HepG2 (cell line): ENCODE measurements around the gene CLCN2. TPM values are rescaled to one million over a fixed set of nuclear protein-coding genes. Genes with fewer than 3 reads are reported as not detected.

Source experiments
- ASH2L ChIP-seq: fragments of 300-600, 200-600 bp; sonication (generic); IDR thresholded peaks from 2 replicates; pipeline ENCODE4 v1.7.0; 2017; ENCODE audit warnings: low read depth, mild to moderate bottlenecking, moderate library complexity, mixed read lengths, low read length; ENCODE audit not compliant: insufficient read length
- ELF3 ChIP-seq: IDR thresholded peaks from 2 replicates; pipeline ENCODE4 v1.6.1; 2016; ENCODE audit warnings: missing genetic modification reagents, missing compliant biosample characterization
- KDM4B ChIP-seq: sonication (generic); formaldehyde crosslinking; IDR thresholded peaks from 2 replicates; pipeline ENCODE4 v1.4.0; 2020; ENCODE audit warnings: missing genetic modification reagents
- NR2C2 ChIP-seq: sonication (generic); formaldehyde crosslinking; IDR thresholded peaks from 2 replicates; pipeline ENCODE4 v1.4.0; 2020; ENCODE audit warnings: missing genetic modification reagents, mild to moderate bottlenecking, moderate library complexity, borderline replicate concordance
- TEAD3 ChIP-seq: optimal IDR thresholded peaks from 2 replicates; pipeline ENCODE3; 2016; ENCODE audit warnings: borderline replicate concordance
- YEATS4 ChIP-seq: sonication (generic); formaldehyde crosslinking; IDR thresholded peaks from 2 replicates; pipeline ENCODE4 v1.4.0; 2020; ENCODE audit warnings: missing genetic modification reagents, borderline replicate concordance
- ZNF124 ChIP-seq: sonication (generic); formaldehyde crosslinking; IDR thresholded peaks from 2 replicates; pipeline ENCODE4 v1.4.0; 2020; ENCODE audit warnings: missing genetic modification reagents
- ZNF224 ChIP-seq: sonication (generic); formaldehyde crosslinking; IDR thresholded peaks from 2 replicates; pipeline ENCODE4 v1.5.0; 2020; ENCODE audit warnings: mild to moderate bottlenecking, missing genetic modification reagents
- ZNF329 ChIP-seq: sonication (generic); formaldehyde crosslinking; IDR thresholded peaks from 2 replicates; pipeline ENCODE4 v1.9.0; 2021; ENCODE audit warnings: low read depth, mild to moderate bottlenecking, missing genetic modification reagents
- ZNF333 ChIP-seq: sonication (generic); formaldehyde crosslinking; IDR thresholded peaks from 2 replicates; pipeline ENCODE4 v1.4.0; 2020; ENCODE audit warnings: mild to moderate bottlenecking, missing genetic modification reagents, borderline replicate concordance
- polyA plus RNA-seq, 8 experiments: library from polyadenylated mRNA; depleted of rRNA in 3 of 8; stranded (reverse) in 7 of 8; unstranded in 1 of 8; fragments of >200 nt; fragmentation: Illumina TruSeq in 4 of 8; extraction: Trizol in 4 of 8; gene quantifications; 2 replicates each; pipeline versions ENCODE4 v1.2.1 to v1.2.3, GENCODE V29; 2011 to 2016; ENCODE audit warnings: low read depth in 4 of 8, missing spikeins in 1 of 8, mixed read lengths in 1 of 8; ENCODE audit not compliant: insufficient read depth in 1 of 8
- total RNA-seq, 5 experiments: library from RNA; depleted of rRNA; stranded (reverse); fragments of >200 nt; fragmentation: Illumina TruSeq; extraction: Trizol; gene quantifications; 2 replicates each; pipeline ENCODE4 v1.2.3, GENCODE V29; 2016; ENCODE audit warnings: low read depth in 1 of 5
- TF ChIP-seq, protein P1 (sequence below): sonication (generic); formaldehyde crosslinking; conservative IDR thresholded peaks from 2 replicates; pipeline ENCODE4 v1.4.0; 2020; ENCODE audit warnings: missing genetic modification reagents
- TF ChIP-seq, protein P2 (sequence below): sonication (generic); formaldehyde crosslinking; IDR thresholded peaks from 2 replicates; pipeline ENCODE4 v1.4.0; 2020; ENCODE audit warnings: missing genetic modification reagents
- TF ChIP-seq, protein P3 (sequence below): sonication (generic); formaldehyde crosslinking; IDR thresholded peaks from 2 replicates; pipeline ENCODE4 v1.8.1; 2022; ENCODE audit warnings: mild to moderate bottlenecking, missing genetic modification reagents
- TF ChIP-seq, protein P4 (sequence below): sonication (generic); formaldehyde crosslinking; IDR thresholded peaks from 2 replicates; pipeline ENCODE4 v1.5.0; 2020; ENCODE audit warnings: missing genetic modification reagents, mild to moderate bottlenecking, borderline replicate concordance
- TF ChIP-seq, protein P5 (sequence below): sonication (generic); formaldehyde crosslinking; IDR thresholded peaks from 2 replicates; pipeline ENCODE4 v1.9.0; 2021; ENCODE audit warnings: mild to moderate bottlenecking, missing genetic modification reagents

Gene CLCN2
- total and polyA plus RNA-seq, 2 of the 13 experiments (the other 11 are each of a cell fraction or from before 2014, with no cell fraction given): 11.4 to 13.5 TPM

DNA sequence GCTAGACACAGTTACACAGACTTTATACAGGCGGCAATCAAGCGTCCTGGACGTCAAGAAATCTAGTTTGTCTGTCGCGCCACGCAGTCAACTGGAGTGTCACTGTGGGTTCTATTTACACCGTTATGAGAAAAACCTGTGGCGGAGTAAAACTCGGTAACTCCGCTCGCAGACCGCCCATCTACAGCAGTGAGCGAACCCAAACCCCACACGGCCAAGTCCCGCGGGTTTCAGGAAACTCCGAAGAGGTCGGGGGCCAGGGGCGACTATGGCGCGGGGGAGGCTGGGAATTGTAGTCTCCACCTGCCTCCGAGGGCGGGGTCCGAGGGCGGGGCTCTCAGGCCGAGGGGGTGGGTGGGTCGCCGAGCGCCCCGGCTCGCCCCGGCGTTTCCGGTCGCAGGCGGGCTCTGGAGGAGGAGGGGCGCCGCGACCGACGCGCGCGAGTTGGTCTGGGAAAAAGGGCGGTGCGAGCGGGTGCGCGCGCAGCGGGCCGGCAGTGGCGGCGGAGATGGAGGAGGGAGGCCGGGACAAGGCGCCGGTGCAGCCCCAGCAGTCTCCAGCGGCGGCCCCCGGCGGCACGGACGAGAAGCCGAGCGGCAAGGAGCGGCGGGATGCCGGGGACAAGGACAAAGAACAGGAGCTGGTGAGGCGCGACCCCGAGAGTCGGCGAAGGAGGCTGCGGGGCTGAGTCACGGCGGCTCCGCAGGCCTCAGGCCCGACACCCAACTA is 62.5 kb downstream of the CLCN2 start, which contains the start of gene PSMD2 (continued):
- TF ChIP-seq, protein P1, sequence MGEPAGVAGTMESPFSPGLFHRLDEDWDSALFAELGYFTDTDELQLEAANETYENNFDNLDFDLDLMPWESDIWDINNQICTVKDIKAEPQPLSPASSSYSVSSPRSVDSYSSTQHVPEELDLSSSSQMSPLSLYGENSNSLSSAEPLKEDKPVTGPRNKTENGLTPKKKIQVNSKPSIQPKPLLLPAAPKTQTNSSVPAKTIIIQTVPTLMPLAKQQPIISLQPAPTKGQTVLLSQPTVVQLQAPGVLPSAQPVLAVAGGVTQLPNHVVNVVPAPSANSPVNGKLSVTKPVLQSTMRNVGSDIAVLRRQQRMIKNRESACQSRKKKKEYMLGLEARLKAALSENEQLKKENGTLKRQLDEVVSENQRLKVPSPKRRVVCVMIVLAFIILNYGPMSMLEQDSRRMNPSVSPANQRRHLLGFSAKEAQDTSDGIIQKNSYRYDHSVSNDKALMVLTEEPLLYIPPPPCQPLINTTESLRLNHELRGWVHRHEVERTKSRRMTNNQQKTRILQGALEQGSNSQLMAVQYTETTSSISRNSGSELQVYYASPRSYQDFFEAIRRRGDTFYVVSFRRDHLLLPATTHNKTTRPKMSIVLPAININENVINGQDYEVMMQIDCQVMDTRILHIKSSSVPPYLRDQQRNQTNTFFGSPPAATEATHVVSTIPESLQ (CRISPR knock-in tag): 0 out of 2 replicates have a peak, but pooled peaks have one; percentile 80
- TF ChIP-seq, protein P2, sequence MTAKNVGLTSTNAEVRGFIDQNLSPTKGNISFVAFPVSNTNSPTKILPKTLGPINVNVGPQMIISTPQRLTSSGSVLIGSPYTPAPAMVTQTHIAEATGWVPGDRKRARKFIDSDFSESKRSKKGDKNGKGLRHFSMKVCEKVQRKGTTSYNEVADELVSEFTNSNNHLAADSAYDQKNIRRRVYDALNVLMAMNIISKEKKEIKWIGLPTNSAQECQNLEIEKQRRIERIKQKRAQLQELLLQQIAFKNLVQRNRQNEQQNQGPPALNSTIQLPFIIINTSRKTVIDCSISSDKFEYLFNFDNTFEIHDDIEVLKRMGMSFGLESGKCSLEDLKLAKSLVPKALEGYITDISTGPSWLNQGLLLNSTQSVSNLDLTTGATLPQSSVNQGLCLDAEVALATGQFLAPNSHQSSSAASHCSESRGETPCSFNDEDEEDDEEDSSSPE (CRISPR knock-in tag): peak; percentile 64
- TF ChIP-seq ZNF329 (CRISPR knock-in tag) (0 out of 2 replicates have a peak, but pooled peaks have one; percentile 1), ZNF333 (no peak), ZNF224 (CRISPR knock-in tag) (no peak), ASH2L (peak; percentile 63), ELF3 (CRISPR knock-in tag) (peak; percentile 59), KDM4B (CRISPR knock-in tag) (no peak), ZNF124 (CRISPR knock-in tag) (no peak), TEAD3 (CRISPR knock-in tag) (peak; percentile 27), YEATS4 (CRISPR knock-in tag) (peak; percentile 68; the same call in 1 of the 2 replicates), NR2C2 (CRISPR knock-in tag) (peak; percentile 98)
- TF ChIP-seq, protein P3, sequence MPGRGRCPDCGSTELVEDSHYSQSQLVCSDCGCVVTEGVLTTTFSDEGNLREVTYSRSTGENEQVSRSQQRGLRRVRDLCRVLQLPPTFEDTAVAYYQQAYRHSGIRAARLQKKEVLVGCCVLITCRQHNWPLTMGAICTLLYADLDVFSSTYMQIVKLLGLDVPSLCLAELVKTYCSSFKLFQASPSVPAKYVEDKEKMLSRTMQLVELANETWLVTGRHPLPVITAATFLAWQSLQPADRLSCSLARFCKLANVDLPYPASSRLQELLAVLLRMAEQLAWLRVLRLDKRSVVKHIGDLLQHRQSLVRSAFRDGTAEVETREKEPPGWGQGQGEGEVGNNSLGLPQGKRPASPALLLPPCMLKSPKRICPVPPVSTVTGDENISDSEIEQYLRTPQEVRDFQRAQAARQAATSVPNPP: no peak
- TF ChIP-seq, protein P4, sequence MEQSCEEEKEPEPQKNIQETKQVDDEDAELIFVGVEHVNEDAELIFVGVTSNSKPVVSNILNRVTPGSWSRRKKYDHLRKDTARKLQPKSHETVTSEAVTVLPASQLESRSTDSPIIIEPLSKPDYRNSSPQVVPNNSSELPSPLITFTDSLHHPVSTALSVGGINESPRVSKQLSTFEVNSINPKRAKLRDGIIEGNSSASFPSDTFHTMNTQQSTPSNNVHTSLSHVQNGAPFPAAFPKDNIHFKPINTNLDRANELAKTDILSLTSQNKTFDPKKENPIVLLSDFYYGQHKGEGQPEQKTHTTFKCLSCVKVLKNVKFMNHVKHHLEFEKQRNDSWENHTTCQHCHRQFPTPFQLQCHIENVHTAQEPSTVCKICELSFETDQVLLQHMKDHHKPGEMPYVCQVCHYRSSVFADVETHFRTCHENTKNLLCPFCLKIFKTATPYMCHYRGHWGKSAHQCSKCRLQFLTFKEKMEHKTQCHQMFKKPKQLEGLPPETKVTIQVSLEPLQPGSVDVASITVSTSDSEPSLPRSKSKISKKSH (CRISPR knock-in tag): no peak
- TF ChIP-seq, protein P5, sequence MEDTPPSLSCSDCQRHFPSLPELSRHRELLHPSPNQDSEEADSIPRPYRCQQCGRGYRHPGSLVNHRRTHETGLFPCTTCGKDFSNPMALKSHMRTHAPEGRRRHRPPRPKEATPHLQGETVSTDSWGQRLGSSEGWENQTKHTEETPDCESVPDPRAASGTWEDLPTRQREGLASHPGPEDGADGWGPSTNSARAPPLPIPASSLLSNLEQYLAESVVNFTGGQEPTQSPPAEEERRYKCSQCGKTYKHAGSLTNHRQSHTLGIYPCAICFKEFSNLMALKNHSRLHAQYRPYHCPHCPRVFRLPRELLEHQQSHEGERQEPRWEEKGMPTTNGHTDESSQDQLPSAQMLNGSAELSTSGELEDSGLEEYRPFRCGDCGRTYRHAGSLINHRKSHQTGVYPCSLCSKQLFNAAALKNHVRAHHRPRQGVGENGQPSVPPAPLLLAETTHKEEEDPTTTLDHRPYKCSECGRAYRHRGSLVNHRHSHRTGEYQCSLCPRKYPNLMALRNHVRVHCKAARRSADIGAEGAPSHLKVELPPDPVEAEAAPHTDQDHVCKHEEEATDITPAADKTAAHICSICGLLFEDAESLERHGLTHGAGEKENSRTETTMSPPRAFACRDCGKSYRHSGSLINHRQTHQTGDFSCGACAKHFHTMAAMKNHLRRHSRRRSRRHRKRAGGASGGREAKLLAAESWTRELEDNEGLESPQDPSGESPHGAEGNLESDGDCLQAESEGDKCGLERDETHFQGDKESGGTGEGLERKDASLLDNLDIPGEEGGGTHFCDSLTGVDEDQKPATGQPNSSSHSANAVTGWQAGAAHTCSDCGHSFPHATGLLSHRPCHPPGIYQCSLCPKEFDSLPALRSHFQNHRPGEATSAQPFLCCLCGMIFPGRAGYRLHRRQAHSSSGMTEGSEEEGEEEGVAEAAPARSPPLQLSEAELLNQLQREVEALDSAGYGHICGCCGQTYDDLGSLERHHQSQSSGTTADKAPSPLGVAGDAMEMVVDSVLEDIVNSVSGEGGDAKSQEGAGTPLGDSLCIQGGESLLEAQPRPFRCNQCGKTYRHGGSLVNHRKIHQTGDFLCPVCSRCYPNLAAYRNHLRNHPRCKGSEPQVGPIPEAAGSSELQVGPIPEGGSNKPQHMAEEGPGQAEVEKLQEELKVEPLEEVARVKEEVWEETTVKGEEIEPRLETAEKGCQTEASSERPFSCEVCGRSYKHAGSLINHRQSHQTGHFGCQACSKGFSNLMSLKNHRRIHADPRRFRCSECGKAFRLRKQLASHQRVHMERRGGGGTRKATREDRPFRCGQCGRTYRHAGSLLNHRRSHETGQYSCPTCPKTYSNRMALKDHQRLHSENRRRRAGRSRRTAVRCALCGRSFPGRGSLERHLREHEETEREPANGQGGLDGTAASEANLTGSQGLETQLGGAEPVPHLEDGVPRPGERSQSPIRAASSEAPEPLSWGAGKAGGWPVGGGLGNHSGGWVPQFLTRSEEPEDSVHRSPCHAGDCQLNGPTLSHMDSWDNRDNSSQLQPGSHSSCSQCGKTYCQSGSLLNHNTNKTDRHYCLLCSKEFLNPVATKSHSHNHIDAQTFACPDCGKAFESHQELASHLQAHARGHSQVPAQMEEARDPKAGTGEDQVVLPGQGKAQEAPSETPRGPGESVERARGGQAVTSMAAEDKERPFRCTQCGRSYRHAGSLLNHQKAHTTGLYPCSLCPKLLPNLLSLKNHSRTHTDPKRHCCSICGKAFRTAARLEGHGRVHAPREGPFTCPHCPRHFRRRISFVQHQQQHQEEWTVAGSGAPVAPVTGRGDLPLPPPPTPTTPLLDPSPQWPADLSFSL (CRISPR knock-in tag): no peak
